CD4-positive, alpha-beta T cell treated with Interleukin-17A for 4 hours (primary cell): Measurements from ENCODE around the gene CDKN2C.
"Not testable (repeated sequence)": the region's sequence is repeated elsewhere in the genome, so short reads cannot be mapped to it uniquely, and the experiment has no call there.

ENCODE experiments used
- DNase-seq: peaks from one replicate; pipeline ENCODE4 v3.0.0-alpha.2; 2020; ENCODE audit warnings: mixed read lengths

The CDKN2C gene

DNA sequence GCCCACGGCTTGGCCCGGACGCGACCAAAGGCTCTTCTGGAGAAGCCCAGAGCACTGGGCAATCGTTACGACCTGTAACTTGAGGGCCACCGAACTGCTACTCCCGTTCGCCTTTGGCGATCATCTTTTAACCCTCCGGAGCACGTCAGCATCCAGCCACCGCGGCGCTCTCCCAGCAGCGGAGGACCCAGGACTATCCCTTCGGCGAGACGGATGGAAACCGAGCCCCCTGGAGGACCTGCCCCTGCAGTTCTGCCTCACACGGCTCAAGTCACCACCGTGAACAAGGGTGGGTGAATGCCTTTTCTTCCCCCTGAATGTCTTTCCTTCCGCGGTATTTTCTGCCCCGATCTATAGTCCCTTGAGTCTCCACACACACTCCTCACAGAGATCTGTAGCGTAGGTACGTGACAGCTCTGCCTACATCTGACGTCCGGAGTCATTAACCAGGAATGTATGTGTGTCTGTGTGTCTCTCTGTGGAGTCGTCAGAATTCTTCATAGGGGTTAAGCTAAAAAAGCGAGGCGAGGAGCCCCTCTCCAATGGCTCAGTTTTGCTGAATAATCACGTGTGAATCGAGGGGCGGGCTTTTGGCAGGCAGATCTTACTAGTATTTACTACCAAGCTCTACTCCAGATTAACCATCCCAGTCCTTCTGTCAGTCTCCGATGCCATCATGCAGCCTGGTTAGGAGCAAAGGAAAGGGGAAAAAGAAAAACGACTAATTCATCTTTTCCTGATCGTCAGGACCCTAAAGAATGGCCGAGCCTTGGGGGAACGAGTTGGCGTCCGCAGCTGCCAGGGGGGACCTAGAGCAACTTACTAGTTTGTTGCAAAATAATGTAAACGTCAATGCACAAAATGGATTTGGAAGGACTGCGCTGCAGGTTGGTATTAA is at the start of gene CDKN2C:
CDKN2C (plus strand) TSS at position 635 of the 898 bp plus-strand sequence; CDS start at position 759, 124 bp downstream.
- DNase-seq: peak; percentile 64

DNA sequence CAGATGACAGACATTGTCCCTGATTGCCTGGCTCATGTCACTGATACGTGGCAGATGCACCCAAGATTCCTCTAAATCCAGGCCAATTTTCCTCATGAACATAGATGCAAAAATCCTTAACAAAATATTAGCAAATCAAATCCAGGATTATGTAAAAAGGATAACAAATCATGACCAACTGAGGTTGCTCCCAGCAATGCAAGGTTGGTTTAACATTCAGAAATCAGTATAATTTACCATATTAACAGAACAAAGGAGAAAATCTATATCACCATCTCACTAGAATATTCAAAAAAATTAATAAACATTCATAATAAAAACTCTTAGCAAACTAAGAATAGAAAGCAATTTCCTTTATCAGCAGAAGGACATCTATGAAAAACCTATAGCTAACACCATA is 49.6 kb upstream of the CDKN2C start:
- no peak for DNase-seq

DNA sequence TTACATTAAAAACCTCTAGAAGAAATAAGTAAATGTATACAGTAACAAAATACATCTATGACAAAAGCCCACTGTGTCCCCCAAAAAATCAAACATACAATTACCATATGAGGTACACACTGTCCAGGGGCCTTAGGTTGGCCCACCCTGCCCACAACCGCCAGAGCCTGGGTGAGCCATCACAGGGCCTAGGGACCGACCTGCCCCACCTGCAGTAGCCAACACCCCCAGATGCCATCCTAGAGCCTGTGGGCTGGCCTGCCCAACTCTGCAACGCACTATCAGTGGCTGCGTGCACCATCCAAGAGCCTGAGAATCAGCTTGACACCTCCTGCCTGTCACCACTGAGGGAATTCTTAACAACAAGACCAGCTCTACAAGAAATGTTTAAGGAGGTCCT is 49.0 kb upstream of the CDKN2C start:
- no peak for DNase-seq

DNA sequence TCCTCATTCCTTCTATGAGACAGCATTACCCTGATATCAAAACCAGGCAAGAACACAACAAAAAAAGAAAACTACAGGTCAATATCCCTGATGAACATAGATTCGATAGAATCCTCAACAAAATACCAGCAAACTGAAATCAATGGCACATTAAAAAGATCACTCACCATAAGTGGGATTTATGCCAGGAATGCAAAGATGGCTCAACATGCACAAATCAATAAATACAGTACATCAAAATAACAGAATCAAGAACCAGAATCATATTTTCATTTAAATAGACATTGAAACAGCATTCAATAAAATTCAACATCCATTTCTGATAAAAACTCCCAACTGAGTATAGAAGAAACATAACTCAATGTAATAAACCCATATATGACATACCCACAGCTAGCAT is 46.5 kb upstream of the CDKN2C start:
- DNase-seq: no peak

DNA sequence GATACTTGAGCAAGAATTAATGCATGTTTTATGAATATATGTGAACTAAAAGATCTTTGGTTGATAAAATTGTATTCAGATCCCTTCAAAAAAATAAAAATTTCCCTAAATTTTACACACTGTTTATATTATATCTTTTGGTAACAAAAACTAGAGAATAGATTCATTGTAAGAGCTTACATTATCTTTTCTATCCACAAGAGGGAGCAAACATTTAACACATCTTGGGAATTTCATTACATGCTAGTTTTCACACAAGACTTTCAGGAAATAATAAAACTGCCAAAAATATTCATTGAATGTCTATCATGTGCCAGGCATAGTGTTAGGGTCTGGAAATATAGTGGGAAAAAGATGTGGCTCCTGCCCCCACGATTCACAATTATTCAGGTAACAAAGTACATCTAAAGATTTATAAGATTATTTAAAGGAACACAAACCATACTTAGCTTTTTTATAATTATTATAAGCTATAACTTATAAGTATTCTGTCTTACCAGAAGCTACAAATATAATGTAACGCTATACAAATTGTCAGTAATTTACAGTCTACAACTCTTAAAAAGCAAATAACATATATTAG is 40.6 kb upstream of the CDKN2C start:
- no peak for DNase-seq

DNA sequence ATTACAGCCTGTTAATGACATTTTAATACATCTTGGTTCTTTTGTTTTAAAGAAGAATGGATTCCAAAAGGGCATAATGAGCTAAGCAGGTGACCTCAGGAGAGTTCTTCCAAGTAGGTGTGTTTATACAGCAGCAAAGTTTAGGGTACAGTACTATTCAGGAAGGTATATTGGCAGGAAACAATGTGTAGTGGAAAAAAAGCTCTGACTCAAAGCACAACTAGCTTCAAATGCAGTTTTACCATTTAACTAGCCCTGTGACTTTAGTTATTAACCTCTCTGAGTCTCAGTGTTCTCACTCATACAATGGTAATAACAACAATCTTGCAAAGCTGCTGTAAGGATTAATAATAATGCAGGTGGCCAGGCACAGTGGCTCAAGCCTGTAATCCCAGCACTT is 39.9 kb upstream of the CDKN2C start:
- DNase-seq: no peak

DNA sequence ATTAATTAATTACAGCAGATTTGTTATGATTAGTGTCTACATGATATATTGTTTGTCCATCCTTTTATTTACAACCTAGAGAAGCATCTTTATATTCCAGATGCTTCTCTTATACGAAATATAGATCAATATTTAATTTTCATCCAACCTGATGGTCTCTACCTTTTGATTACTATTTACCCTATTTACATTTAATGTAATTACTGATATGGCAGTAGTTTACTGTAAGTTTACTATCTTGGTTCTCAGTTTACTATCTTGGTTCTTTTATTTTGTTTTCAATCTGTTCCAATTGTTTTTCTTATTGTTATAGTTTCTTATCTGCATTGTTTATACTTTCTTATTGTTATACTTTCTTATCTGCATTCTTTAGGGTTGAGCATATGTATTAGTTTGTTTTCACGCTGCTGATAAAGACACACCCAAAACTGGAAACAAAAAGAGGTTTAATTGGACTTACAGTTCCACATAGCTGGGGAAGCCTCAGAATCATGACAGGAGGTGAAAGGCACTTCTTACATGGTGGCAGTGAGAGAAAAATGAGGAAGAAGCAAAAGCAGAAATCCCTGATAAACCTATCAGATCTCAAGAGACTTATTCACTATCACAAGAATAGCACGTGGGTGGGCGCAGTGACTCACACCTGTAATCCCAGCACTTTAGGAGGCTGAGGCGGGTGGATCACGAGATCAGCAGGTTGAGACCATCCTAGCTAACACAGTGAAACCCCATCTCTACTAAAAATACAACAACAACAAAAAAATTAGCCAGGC is 38.9 kb upstream of the CDKN2C start:
- no peak for DNase-seq

DNA sequence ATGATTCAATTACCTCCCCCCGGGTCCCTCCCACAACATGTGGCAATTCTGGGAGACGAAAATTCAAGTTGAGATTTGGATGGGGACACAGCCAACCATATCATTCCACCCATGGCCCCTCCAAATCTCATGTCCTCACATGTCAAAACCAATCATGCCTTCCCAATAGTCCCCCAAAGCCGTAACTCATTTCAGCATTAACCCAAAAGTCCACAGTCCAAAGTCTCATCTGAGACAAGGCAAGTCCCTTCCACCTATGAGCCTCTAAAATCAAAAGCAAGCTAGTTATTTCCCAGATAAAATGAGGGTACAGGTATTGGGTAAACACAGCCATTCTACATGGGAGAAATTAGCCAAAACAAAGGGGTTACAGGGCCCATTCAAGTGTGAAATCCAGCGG is 38.0 kb upstream of the CDKN2C start:
- DNase-seq: not testable (repeated sequence)

DNA sequence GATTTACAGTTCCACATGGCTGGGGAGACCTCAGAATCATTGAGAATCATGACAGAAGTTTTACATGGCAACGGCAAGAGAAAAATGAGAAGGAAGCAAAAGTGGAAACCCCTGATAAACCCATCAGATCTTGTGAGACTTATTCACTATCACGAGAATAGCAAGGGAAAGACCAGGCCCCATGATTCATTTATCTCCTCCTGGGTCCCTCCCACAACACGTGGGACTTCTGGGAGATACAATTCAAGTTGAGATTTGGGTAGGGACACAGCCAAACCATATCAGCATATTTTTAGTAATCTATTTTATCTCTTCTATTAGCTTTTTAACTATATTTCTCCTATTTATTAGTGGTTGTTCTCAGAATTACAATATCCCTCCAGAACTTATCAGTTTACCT is 36.3 kb upstream of the CDKN2C start:
- not testable (repeated sequence) for DNase-seq

DNA sequence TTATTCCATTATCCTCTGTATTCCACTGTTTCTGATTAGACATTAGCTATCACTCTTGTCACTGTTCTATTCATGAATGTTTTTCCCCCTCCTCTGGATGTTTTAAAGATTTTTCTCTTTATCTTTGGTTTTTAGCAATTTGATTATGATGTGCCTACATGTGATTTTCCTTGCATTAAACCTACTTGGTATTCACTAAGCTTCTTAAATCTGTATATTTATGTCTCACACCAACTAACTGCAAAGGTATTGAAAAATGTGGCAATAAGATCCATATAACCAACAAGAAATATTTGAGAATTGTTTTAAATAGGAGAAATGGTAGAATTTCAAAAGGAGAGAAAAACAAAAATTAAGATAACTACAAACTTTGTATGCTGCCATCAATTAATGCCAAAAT is 35.2 kb upstream of the CDKN2C start:
- DNase-seq: no peak

DNA sequence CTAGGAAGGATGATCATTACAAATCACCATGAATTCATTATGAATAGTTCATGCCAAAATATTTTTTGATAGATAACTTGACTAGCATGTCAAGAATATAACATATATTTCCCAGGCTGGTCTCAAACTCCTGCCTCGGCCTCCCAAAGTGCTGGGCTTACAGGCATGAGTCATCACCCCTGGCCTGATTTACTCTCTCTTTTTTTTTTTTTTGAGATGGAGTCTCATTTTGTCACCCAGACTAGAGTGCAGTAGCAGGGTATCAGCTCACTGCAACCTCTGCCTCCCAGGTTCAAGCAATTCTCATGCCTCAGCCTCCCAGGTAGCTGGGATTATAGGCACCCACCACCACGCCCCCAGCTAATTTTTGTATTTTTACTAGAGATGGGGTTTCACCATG is 34.8 kb upstream of the CDKN2C start:
- not testable (repeated sequence) for DNase-seq

DNA sequence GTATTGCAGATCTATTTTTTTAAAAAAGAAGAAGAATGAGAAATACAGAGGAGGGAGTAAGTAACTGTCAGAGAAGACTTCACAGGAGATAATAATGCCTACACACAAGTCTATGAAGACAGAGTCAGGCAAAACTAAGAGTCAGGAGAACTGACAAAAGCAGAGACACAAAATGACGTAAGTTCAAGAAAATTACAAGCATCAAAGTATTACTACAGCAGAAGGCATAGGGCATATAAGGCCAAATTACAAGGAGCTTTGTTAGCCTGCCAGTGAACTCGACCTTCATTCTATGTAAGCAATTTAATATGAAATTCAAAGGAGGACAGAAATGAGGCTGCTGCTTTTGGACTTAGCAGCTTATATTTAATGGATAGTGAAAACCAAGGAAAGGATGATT is 33.7 kb upstream of the CDKN2C start:
- DNase-seq: no peak

DNA sequence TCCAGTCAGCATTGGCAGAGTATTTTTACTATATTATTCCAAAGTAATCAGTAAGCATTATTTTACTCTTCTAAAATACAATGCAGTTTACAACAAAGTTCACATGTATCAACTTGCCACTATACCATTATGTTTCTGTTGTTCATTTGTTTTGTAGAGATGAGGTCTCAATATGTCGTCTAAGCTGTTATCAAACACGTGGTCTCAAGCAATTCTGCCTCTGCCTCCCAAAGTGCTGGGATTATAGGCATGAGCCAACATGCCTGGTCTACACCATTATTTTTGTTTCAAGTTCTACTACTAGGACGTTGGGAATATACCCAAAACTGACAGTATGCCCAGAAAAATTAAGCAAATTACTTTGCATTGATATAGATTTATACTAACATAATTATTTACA is 29.8 kb upstream of the CDKN2C start:
- no peak for DNase-seq

DNA sequence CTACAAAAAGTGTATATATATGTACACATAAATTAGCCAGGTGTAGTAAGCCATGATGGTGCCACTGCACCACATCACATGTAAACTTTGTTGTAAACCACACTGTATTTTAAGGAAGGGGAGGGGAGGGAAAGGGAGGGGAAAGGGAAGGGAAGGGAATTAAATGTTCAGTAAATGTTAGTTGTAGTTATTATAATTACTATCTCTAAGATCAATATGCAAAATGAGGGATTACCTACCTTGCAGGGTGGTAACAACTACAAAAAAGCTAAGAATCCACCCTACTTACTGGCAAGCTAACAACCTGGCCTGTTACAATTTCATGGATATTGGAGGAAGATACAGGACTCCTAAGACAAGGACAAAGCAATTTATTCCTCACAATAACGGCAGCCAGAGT is 27.7 kb upstream of the CDKN2C start:
- no peak for DNase-seq

DNA sequence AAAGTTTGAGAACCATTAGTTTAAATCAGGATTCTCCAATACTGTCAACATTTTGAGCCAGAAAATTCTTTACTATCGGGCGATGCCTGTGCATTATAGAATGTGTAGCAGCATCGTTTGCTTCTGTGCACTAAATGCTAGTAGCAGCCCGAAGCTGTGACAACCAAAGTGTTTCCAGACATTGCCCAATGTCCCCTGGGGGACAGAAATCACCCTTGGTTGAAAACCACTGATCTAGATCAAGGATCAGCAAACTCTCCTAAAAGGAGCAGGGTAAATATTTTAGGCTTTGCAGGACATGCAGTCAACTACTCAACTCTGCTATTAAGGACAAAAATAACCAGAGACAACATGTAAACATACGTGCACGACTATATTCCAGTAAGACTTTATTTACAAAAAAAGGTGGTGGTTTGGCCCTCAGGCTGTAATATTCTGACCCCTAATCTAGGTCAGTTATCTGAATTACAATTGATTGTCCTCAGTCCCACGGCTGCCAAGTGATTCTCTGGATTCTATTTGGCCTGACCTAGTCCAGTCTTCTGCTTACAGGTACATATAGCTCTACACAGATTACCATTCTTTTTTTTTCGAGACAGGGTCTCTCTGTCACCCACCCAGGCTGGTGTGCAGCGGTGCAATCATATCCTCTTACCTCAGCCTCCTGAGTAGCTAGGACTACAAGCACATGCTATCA is 20.6 kb upstream of the CDKN2C start:
- no peak for DNase-seq

DNA sequence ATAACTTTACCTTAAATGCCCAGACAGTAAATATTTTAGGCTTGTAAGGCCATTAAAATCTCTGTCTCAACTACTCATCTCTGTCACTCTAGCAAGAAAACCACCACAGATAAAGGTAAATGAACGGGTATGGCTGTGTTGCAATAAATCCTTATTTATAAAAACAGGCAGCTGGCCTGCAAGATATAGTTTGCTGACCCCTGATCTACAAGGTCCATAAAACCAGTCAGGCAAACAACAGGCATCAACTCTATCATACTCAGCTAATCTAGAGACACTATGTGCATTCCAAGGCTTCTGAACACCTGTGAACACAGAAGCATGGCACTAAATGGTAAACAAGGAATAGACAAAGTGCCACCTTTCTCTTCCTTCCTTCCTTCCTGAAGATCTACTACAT is 19.6 kb upstream of the CDKN2C start:
- no peak for DNase-seq

DNA sequence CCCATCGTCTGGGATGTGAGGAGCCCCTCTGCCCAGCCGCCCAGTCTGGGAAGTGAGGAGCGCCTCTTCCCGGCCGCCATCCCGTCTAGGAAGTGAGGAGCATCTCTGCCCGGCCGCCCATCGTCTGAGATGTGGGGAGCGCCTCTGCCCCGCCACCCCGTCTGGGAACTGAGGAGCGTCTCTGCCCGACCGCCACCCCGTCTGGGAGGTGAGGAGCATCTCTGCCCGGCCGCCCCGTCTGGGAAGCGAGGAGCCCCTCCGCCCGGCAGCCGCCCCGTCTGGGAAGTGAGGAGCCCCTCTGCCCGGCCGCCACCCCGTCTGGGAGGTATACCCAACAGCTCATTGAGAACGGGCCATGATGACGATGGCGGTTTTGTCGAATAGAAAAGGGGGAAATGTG is 17.5 kb upstream of the CDKN2C start:
- not testable (repeated sequence) for DNase-seq

DNA sequence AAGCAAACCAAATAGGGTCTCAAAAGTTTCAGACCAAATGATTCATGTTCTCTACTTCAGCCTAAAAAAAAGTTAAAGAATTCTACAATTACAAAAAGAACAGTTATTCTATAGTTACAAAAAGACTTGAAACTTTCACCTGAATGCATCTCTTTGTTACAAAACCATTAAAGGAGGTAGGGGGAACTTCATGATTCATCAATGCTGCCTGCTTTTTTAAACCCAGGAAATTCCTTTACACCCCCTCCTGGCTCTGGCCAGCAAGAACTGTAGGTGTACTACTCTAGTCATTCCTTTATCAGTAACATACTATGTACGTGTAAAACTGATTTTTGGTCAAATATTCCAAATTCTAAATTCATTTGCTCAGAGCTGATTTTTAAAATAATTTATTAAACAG is 14.9 kb upstream of the CDKN2C start:
- DNase-seq: no peak

DNA sequence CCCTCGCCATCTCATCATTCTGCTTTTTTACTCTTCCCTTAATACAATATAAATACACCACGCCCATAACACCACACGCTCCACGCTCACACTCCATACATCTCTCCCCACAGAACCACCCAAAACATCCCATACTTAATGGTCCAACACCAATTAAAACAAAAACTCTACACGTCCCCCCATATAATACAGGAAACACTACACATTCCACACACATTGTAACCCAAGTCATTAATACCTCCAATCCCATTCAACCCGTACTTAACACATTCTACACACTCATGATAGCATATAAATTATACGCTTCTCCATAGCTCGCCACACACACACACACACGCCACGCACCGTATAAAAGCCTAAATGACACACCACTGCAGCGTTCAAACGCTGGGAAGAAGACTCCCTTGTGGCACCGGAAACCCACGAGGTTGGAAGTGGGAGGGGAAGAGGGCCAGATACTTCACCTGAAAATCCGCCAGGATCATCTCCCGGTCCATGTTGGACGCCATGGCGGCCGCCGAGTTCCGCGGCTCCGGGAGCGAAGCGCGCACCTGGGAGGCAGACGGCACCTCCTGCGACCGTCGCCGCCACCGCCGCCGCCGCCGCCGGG is 10.6 kb upstream of the CDKN2C start:
- peak; percentile 45 for DNase-seq

DNA sequence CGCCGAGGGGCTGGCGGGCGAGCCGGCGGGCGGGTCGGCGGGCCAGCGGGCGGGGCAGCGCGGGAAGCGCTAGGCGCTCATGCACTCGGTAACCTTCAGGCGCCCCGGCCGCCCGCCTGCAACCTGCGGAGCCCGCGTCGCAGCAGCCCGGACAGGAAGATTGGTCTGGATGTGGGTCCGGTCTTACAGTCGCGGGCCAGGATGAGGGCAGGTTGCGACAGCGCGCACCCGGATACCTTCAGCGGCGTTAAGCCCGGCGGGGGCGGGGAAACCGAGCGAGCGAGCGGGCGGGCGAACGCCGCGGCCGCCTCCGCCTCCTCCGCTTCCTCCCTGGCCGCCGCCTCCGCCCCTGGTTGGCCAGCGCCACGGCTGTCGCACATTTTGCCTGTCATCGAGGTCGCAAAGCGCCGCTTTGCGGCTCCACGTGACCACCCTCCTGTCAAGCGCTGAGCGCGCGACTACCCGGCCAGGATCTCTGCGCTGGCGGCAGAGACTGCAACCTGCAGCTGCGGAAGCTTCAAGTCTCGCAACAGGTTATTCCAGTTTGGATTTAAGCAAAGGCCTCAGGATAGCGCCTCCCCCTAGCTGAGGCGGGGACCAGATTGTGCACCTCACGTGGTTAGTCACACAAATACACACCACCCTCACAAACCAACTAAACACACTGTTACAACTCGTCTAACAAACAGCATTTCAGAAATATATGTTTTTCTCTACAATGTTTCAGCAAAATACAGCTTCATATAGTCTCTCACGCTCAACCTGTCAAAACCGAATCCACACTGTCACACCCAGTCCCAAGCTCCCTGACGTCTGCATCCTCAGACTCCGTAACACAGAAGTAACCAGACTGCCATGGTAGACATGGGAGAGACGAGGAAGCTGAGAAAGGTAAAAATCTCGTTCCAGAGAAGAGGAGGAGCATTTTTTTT is 9.9 kb upstream of the CDKN2C start, which contains the start of gene FAF1:
FAF1 (minus strand) TSS at position 355 of the 932 bp plus-strand sequence. CDS start 456 bp downstream, outside the sequence.
- DNase-seq: peak; percentile 97

DNA sequence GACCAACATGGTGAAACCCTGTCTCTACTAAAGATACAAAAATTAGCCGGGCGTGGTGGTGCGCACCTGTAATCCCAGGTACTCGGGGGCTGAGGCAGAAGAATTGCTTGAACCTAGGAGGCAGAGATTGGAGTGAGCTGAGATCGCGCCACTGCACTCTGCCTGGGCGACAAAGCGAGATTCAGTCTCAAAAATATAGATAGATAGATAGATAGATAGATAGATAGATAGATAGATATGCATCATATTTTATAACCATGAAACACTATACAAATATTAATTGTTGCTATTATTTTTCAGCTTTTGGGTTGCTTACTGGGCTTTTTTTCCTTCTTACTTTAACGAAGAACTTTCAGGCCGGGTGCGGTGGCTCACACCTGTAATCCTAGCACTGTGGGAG is 5.2 kb upstream of the CDKN2C start:
- no peak for DNase-seq
